ENCODE measurements around the gene AIG1. TPM values are rescaled to one million over a fixed set of nuclear protein-coding genes. Genes with fewer than 3 reads are reported as not detected.
"Not testable (repeated sequence)": the region's sequence is repeated elsewhere in the genome, so short reads cannot be mapped to it uniquely, and the experiment has no call there.

The AIG1 gene
- total RNA-seq, 1 experiment from 2014 or later, result 63.6 TPM

DNA sequence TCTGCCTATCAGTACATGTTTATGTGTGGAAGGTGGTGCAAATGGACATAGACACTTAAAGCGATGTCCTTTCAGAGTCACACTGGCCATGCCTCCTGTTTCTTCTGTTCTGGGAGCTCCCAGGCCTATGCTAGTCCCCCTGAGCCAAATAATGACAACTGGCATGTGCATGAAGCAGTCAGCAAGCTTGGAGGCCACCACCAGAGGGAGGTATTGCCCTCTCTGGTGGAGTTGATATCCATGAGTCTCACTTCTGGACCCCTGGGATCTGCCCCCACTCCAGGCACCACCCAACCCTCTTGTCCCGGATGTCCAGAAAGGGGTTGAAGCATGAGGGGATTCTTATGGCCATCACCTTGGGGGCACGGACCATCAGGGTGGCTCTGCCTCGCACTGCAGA is 172.2 kb downstream of the AIG1 start:
- peak; percentile 9 for DNase-seq (ENCODE audit: low spot score)

DNA sequence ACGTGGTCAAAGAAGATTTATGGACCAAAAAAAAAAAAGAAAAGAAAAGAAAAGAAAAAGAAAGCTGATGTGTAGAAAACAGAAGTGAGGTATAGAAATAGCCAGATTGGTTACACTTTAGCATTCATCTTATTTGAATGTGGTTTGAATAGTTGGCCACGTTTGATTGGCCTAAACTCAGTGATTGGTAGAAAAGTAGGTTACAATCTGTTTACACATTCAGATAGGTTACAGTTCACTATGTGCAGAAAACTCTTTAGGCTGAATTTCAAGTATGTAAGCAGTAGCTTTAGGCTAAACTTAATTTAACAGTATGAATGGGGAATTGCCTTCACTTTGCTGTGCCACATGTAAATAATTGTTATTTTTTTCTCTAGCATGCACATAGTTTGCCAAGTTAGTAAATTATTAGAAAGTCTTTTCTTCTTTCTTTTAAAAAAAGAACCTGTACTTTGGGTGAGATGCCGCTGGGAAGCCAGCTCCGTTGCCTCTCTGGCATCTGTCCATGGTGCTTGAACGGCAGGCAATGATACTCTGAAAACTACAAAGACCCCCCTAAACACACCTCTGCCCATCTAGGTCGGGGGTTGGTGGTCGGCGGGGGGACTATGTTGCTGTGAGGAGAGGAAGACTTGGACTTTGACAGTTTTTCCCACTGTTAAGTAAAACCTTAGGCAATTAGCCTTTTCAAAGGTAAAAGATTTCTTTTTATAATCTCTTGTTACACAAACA is 173.0 kb downstream of the AIG1 start:
- no peak for DNase-seq (ENCODE audit: low spot score)

DNA sequence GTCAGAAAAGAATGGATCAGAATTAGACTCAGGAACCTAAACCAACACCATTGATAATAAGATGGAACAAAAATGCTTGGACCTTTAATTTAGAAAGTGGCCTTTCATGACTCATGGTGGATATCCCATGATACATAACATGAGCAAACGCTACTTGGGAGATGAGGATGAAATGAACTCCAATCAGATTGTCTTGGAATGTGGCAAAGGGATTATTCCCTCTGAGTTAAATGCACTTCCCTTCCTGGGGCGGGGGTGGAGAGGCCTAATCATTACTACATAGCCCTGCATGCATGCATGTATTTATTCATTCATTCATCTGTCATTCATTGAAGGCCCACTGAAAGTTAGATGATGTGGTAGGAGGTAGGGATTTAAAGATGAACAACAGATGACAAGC is 174.0 kb downstream of the AIG1 start:
- DNase-seq (ENCODE audit: low spot score), result no peak

DNA sequence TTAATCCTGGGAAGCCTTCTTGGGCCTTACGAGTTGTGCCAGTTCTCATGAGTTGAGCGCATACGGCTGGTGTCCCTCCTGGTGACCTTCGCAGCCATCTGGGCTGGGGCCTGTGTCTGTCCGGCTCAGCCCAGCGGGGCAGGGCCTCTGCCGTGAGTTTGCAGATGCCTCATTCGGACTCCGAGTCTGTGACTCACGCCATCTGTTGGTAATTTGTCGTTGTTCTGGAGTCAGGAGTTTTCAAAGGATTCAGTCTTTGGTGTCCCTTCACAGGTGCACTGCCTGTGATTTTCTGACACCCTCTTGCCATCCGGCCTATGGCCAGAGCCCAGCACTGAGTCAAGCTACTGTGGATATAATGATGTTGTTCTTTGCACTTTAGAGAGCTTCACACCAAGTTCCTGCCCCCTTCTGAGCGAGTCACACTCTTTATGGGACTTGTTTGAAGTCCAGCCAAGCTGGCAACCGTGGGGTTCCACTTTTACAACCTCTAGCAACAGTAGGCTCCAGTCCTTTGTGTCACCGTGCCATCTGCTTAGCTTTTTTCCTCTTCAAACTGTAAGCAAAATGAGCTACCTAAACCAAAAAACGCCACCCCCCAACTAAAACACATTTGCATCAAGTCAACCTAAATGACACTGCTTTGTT is 175.6 kb downstream of the AIG1 start:
- no peak for DNase-seq (ENCODE audit: low spot score)

DNA sequence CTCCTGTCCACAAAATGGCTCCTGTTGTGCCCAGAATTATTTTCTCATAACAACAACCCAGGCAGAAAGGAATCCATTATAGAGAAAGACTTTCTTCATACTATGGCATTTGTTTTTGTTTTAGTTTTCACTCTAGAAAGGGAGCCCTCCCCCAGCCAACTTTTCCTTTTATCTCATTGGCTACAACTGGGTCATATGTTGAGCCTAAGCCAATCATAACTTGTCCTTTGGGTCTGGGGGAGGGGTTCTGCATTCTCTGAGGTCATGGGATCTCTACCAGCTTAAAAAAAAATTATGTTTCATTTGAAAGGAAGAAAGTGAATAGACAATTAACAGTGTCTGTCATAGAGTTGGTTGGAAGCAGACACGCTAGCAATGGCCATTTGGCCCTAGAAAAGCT is 177.6 kb downstream of the AIG1 start:
- DNase-seq (ENCODE audit: low spot score), result no peak

DNA sequence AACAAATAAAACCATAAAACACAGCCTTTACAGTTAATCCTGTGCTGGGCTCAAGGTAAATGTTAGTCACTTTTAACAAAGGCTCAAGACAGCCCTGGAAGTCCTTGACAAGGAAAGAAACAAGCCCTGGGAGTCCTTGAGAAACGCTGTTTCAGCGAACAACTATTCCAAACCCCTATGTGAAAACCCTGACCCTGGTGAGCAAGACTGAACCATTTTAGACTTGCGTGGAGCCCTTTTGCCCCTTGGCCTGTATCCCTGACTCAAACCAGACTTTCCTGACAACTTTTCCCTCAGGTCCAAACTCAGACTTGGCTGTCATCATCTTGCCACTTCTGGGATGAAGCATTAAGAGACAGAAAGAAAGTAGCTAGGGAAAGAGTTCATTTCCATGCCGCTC is 180.4 kb downstream of the AIG1 start:
- no peak for DNase-seq (ENCODE audit: low spot score)

DNA sequence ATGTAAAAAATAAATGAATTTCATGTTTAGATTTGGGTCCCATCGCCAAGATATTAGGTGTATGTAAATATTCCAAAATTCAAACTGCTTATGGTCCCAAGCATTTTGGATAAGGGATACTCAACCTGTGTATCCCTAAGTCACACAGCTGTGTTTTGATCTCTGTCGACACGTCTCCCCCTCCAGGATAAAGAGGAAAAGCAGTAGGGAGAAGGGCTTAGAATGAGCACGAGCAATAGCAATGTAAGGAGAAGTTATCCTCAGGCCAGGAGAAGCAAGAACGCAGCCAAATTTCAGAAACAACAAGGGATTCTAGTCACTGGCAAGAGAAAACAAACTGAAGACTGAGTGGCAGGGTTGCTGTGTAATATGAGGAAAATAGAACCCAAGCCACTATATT is 181.2 kb downstream of the AIG1 start:
- DNase-seq (ENCODE audit: low spot score), result no peak

DNA sequence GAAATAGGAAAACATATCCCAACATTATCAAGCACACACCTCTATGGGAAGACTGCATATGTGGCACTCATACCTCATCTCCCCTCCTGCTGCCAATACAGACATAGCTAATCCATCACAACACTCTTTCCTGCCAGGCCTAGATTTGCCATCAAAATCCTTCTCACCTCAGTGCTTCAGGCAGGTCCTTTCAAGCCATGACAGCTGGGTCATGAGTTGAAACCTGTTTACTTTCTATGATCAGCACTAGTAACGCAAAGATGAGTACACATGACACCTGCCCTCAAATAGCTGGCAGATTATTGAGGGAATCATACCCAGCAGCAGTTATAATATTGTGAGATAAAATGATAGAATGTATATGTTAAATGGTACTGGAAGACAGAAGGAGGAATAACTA is 183.1 kb downstream of the AIG1 start:
- DNase-seq (ENCODE audit: low spot score), result no peak

DNA sequence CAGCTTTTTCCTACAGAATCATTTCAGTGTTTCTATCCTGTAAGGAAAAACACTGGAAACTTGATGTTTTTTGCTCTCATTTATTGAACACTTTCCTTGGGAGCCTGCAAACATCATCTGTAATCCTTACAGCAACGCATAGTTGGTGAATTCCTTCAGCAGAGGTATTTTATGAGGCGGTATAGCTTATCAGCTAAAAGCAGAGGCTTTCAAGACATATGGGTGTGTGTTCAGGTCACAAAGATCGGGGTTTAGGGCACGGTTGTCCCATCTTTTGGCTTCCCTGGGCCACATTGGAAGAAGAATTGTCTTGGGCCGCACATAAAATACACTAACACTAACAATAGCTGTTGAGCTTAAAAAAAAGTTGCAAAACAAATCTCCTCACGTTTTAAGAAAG is 185.0 kb downstream of the AIG1 start:
- no peak for DNase-seq (ENCODE audit: low spot score)

DNA sequence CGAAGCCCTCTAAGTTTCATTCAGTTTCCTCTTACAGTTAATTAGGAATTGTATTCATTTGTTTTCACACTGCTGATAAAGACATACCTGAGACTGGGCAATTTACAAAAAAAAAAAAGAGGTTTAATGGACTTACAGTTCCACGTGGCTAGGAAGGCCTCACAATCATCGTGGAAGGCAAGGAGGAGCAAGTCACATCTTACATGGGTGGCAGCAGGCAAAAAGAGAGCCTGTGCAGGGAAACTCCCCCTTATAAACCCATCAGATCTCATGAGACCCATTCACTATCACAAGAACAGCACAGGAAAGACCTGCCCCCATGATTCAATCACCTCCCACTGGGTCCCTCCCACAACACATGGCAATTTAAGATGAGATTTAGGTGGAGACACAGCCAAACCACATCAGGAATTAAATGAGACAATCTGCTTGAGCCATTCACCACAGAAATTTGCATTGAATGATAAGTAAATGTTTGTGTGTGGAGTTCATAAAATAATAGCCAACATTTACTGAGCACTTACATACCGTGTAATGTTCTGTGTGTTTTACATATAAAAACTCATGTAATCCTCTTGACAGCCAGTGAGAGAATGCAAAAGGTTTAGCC is 185.6 kb downstream of the AIG1 start:
- not testable (repeated sequence) for DNase-seq (ENCODE audit: low spot score)

DNA sequence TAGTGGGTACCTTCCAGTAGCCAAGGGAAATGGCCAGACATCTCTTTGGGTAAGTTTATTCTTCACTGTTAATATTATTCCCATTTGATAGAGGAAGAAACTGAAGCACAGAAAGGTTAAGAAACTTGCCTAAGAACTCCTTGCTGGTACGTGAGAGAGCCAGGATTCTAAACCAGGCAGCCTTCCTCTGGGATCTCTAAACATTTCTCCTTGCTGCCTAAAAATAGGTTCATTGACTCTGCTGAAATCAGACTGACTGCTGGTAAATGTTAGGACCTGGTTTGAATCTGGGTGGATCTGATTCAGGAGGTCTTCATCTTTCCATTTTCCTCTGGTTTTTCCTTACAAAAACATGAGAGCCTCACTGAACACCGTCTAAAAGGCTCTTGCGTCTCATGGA is 186.9 kb downstream of the AIG1 start:
- no peak for DNase-seq (ENCODE audit: low spot score)

DNA sequence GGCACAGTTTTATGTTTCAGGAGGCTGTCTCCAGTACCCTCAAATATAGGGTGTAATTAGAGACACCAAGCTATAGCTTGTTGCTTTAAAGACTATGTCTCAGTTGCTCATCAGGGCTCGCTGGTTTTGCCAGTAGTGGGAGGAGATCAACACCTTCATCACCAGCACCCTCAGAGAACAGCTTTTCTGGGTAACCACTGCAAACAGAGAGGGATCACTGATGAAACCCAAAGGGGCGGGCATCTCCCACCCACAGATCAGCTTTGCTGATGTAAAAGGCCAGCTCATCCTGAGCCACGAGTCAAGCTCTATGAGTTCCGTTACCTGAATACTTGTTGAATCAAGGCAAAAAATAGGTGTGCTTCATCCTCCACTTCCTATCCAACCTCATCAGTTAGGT is 187.7 kb downstream of the AIG1 start:
- DNase-seq (ENCODE audit: low spot score), result no peak

DNA sequence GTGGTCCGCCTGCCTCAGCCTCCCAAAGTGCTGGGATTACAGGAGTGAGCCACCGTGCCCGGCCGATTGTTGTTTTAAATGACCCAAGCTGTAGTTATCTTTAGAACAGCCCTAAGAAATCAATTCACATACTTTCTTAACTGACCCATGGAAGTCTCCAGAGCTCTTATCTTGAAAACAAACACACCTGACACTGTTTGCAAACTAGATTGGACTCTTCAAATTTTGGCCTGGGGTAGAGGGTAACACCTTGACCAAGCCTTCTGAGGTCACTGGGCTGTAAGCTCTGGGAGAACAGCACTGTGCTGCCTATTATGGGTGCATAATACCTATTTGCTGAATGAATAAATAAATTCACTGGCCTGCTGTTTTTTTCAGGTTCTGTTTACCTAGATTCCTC is 190.6 kb downstream of the AIG1 start:
- DNase-seq (ENCODE audit: low spot score), result no peak

DNA sequence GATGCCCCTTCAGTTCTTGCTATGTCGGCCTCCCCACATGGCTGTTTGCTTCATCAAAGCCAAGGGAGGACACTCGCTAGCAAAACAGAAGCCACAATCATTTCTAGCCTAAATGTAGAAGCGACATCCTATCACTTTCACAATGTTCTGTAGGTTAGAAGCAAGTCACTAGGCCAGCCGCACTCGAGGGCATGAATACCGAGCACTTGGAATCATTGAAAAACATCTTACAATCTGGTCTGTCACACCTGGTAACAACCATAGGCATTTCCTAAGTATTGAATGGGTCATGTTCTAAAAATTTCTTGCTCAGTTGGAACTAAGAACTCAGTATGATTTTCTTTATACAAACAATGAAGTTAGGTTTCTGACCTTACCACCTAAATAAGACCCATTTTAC is 192.3 kb downstream of the AIG1 start:
- DNase-seq (ENCODE audit: low spot score), result no peak

DNA sequence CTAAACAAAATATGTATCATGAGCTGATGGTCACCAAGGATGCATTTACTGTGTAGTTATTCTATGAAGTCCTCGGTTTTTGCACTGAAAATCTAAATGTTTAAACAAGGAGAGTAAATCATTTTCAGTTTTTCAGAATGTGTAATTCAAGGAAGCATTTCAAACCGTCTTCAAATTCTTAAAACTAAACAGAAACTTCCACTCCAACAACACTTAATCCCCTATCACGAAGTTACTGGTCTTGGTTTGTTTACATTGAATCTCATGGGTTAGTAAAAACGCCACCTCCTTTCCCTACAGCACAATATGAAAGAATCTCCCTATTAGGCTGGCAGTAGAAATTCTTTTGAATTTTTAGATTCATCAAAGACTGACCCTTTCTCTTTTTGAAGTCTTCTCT is 192.9 kb downstream of the AIG1 start:
- DNase-seq (ENCODE audit: low spot score), result no peak

DNA sequence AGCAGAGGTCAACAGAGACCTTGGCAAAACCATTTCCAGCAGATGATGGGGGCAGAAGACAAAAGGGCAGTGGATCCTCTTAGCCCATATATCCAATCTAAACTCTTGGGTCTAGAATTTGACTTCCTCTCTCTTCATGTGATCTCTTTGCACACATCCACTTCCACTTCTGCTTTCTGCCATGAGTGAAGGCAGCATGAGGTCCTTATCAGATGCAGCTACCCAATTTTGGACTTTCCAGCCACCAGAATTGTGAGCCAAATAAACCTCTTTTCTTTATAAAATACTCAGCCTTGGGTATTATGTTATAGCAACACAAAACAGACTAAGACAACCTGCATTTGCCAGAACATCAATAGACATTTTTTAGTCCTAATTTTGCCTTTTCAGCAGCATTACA is 198.3 kb downstream of the AIG1 start:
- DNase-seq (ENCODE audit: low spot score), result no peak

DNA sequence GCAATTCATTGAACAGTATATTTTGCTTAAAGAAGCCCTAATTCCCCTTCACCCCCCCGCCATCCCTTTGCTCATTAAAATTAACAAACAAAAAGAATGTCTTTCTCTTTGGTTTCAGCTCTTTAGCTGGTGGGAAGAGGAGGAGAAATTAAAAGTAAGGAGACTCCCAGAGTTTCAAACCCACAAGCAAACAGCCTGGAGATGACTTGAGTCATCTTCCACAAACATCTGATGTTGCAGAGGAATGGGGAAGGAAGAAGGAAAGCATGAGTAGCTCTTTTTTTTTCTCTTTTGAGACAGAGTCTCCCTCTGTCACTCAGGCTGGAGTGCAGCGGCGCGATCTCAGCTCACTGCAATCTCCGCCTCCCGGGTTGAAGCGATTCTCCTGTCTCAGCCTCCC is 200.2 kb downstream of the AIG1 start:
- peak; percentile 2 for DNase-seq (ENCODE audit: low spot score)

DNA sequence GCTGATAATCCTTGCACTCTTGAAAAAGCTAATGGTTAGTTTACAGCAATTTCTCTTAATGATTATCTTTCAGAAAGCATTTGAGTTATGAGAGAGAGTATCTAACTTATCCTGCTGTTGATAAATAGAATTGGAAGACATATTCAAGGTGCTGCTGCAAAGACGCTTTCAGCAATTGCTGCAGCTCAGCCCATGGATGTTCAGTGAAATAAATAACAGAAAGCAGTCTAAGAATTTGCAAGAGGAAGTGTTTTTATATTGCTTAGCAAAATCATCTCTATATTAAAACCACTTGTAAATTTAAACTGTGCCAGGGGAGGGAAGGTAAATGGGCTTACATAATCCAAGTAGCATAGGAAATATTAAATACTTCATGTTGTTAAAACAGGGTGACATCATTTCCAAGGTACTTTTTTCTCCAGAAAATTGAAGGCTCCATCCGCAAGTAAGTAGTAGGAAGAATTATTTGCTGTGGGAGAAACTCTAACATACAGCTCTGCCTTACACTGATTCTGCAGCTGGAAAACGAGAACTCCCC is 201.3 kb downstream of the AIG1 start:
- no peak for DNase-seq (ENCODE audit: low spot score)

DNA sequence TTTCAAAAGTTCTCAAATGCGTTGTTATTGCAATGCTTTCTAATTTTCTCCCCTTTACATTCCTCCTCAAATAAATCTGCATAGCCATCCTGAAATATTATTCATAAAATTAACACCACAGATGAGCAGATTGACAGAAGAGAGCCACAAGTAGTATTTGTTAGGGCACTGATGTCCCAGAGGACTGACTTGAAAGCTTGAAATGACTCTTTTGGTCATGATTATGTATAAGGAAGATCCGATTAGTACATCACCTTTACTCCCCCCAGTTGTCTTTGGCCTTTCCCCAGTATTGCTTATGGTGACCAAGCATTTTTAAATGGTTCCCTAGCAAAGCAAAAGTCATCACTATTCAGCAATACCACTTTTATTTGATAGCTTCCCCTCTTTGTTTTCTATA is 202.2 kb downstream of the AIG1 start:
- no peak for DNase-seq (ENCODE audit: low spot score)

DNA sequence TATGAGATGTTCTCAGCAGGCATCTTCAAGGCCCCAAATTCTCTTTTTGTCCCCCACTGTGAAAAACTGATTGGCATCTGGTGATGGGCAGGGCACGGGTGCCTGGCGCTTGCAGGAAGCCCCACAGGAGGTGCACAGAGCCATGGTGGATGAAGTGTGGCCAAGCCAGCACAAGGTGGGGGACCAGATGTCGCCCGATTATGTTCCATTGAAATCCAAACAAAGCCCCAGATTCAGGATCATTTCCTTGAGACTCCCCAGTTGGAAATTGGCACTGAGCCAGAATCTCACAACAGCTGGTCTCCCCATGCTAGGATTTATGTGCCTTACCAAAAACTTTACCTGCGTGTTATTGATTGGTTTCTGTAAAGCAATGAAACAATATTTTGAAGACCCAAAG is 203.7 kb downstream of the AIG1 start:
- DNase-seq (ENCODE audit: low spot score), result no peak

DNA sequence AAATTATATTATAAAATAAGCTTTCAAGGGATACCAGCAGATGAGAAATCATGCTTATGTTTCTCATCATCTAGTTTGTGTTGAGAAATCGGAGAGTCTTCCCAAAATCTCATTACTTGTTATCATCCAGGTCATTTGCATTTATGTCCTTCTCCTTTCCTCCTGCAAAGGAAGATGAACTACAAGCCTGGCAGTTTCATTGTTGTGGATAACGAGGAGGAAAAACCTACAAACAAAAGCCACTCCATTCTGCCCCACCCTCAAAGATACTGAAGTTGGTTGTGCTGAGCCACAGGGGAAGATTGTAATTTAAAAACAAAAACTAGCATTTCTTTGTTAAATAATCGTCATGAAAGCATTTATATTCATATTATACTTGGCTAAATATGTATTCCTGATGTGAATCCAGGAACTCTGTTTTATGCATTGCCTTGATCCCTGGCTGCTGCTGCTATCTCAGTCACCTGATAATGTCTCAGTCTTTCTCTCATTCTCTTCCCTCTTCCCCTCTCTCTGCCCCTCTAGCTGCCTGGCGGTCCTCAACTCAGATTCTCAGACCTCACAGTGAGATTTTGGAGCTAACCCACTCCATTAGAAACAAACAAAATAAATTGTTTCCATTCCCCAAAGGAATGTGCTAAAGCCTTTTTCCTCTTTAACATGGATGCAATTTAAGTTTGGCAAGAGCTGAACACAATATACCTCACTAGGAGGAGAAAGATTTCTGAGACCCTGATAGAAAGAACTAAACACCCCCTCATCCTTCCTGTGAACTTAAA is 204.5 kb downstream of the AIG1 start:
- no peak for DNase-seq (ENCODE audit: low spot score)

DNA sequence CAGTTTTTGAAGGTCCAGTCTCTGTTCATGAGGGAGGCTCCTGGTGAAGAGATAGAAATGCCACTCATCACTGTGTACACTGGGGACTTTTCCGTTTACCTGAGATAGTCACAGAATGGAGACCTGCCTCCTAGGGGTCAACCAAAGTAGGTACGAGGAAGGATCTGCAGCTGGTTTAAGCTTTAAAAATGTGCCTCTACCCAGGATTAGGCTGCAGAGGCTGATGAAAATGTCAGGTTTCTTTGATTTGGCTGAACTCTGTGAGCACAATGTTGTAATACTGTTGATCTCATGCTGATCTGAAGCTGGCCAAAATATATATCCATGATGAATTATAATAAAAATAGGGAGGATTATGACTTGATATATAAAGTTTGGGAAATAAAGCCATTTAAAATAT is 207.1 kb downstream of the AIG1 start:
- DNase-seq (ENCODE audit: low spot score), result no peak

Measured in H4 (cell line).